Psoas muscle (tissue), 8 donors: ENCODE measurements around the gene STAT1. TPM values are rescaled to one million over a fixed set of nuclear protein-coding genes. Genes with fewer than 3 reads are reported as not detected.

Source experiments
- ATAC-seq, 4 donors: fragments of 200-7000 bp; cut with Tn5 transposase; one replicate each; pipeline ENCODE4 v1.9.1; 2020; ENCODE audit warnings: moderate library complexity in 3 of 4, mild to moderate bottlenecking in 2 of 4
- DNase-seq, 2 donors: peaks; one replicate each; pipeline ENCODE4 v3.0.0-alpha.2; 2020
- H3K27ac ChIP-seq: fragments of 200-600 bp; one replicate; pipeline ENCODE4 v1.8.0; 2022
- H3K27me3 ChIP-seq, 3 donors: fragments of 200-600 bp in 1 of 3; one replicate each; pipeline versions ENCODE4 v1.6.1 to v1.8.0; 2013 to 2022; ENCODE audit warnings: low read length in 2 of 3, mild to moderate bottlenecking in 2 of 3, moderate library complexity in 1 of 3; ENCODE audit not compliant: insufficient read depth in 3 of 3
- H3K36me3 ChIP-seq, 2 donors: fragments of 200-600 bp in 1 of 2; one replicate each; pipeline versions ENCODE4 v1.6.1 to v1.8.0; 2013 to 2022; ENCODE audit warnings: low read depth in 1 of 2, mild to moderate bottlenecking in 1 of 2, moderate library complexity in 1 of 2; ENCODE audit not compliant: insufficient read depth in 1 of 2
- H3K4me1 ChIP-seq: fragments of 200-600 bp; one replicate; pipeline ENCODE4 v1.8.0; 2022
- H3K4me3 ChIP-seq: fragments of 200-600 bp; one replicate; pipeline ENCODE4 v1.8.0; 2022; ENCODE audit warnings: mild to moderate bottlenecking
- H3K9me3 ChIP-seq: fragments of 200-600 bp; one replicate; pipeline ENCODE4 v1.8.0; 2022
- CTCF ChIP-seq: fragments of 200-600 bp; IDR thresholded peaks from one replicate; pipeline ENCODE4 v1.8.0; 2022; ENCODE audit warnings: antibody characterized with exemption
- WGBS, 3 donors: extraction: QIAGEN DNeasy Blood & Tissue Kit; methylation state at CpG; one replicate each; pipeline versions ENCODE4 v1.1.6 to v1.1.7; 2013; 5-methylcytosine and 5-hydroxymethylcytosine counted together
- intact Hi-C, 2 donors: fragments of 100-400 bp; cut with DNase I; formaldehyde crosslinking; loops; one replicate each; pipeline versions ENCODE4 v1.11.0 to v1.14.2; 2022
- polyA plus RNA-seq, 3 donors: library from polyadenylated mRNA; stranded (reverse); fragments of 200-250 nt; gene quantifications; one replicate each; pipeline ENCODE4 v1.2.3, GENCODE V29; 2013
- total RNA-seq, 4 donors: library from RNA; stranded (reverse); fragmentation: NEBNext Ultra II Directional in 2 of 4; extraction: Animal tissue kit (Norgen Biotek cat#: 25700) in 2 of 4; gene quantifications; one replicate each; pipeline versions ENCODE4 v1.2.1 to v1.2.4, GENCODE V29; 2021 to 2023
- donor health status: healthy with polysubstance abuse.
- donor health status: DM: no; HTN: no; CAD: no; lungs with moderate emphysema.
- donor health status: Bipolar disorder and iron deficiency.
- donor health status: healthy.
- donor health status: DM: yes; HTN: yes; CAD: no.
- donor health status: DM: no; HTN: no; CAD: no.
- donor health status: DM: no; HTN: no; CAD: no.
- donor health status: DM: yes; HTN: yes; CAD: no.

The STAT1 gene
- total and polyA plus RNA-seq, 7 donors = 14.2 to 49.0 (median 33.2) TPM

- Histone ChIP-seq H3K36me3 (peaks cover 0 to 12% of the 10 kb centered on the region in 2 donors), H3K4me3 (peak overlapping the region; percentile 91), H3K9me3 (no peaks in the 10 kb centered on the region), H3K27me3 (no peaks in the 10 kb centered on the region), H3K4me1 (peaks cover 15% of the 10 kb centered on the region), H3K27ac (peak overlapping the region; percentile 92)
- ATAC-seq = no peak
- no peak for DNase-seq
- intact Hi-C loops = loop anchor here in 1 of 2 donors (5.0 kb wide), 1 partner anchor 132 kb away; the partner anchor contains the start of gene GLS
- TF ChIP-seq CTCF = no peak
- 41 to 46% (median 46%) methylated on average over 4 of the region's 4 CpGs for WGBS, 3 donors
Measured at GRCh38 chr2:191014653-191015020, 666 bp upstream of the STAT1 start.

- 0 to 2% (median 0%) methylated on average over 14 of the region's 14 CpGs for WGBS, 3 donors
- no peak for TF ChIP-seq CTCF
- Histone ChIP-seq H3K27me3 (no peaks in the 10 kb centered on the region), H3K9me3 (no peaks in the 10 kb centered on the region), H3K27ac (peak overlapping the region; percentile 92), H3K4me3 (peak overlapping the region; percentile 91), H3K4me1 (peaks cover 13% of the 10 kb centered on the region), H3K36me3 (peaks cover 0 to 22% of the 10 kb centered on the region in 2 donors)
- peak in 1 of 4 donors; percentile 81 for ATAC-seq
- no peak for DNase-seq
- intact Hi-C loops = loop anchor here in 1 of 2 donors (5.0 kb wide), 1 partner anchor 131 kb away; the partner anchor contains the start of gene GLS
Measured at GRCh38 chr2:191013682-191013931, 364 bp downstream of the STAT1 start.

GRCh38 chr2:191012845-191013681 lies 908 bp downstream of the STAT1 start:
- no peaks in the 10 kb centered on the region for H3K9me3 ChIP-seq
- intact Hi-C loops = loop anchor here in 1 of 2 donors (5.0 kb wide), 1 partner anchor 131 kb away; the partner anchor contains the start of gene GLS
- peak overlapping the region; percentile 91 for H3K4me3 ChIP-seq
- DNase-seq = no peak
- peaks cover 13% of the 10 kb centered on the region for H3K4me1 ChIP-seq
- WGBS, 3 donors = 31 to 41% (median 31%) methylated on average over 14 of the region's 14 CpGs
- peaks cover 0 to 28% of the 10 kb centered on the region in 2 donors for H3K36me3 ChIP-seq
- no peaks in the 10 kb centered on the region for H3K27me3 ChIP-seq
- TF ChIP-seq CTCF = no peak
- peak overlapping the region; percentile 92 for H3K27ac ChIP-seq
- peak; percentile 5 to 25 (median 21) for ATAC-seq

- ATAC-seq = no peak
- H3K4me3 ChIP-seq = peak overlapping the region; percentile 91
- TF ChIP-seq CTCF = no peak
- intact Hi-C loops = loop anchor here in 1 of 2 donors (5.0 kb wide), 1 partner anchor 130 kb away; the partner anchor contains the start of gene GLS
- WGBS, 3 donors = 92 to 97% (median 94%) methylated on average over 2 to 3 of the region's 3 CpGs
- H3K36me3 ChIP-seq = peaks cover 0 to 35% of the 10 kb centered on the region in 2 donors
- no peaks in the 10 kb centered on the region for H3K27me3 ChIP-seq
- no peak for DNase-seq
- no peak overlapping the region for H3K27ac ChIP-seq
- no peaks in the 10 kb centered on the region for H3K9me3 ChIP-seq
- peaks cover 13% of the 10 kb centered on the region for H3K4me1 ChIP-seq
Measured at GRCh38 chr2:191012346-191012745, 1.6 kb downstream of the STAT1 start.
